Measurements from ENCODE around the gene STXBP2.

DNA sequence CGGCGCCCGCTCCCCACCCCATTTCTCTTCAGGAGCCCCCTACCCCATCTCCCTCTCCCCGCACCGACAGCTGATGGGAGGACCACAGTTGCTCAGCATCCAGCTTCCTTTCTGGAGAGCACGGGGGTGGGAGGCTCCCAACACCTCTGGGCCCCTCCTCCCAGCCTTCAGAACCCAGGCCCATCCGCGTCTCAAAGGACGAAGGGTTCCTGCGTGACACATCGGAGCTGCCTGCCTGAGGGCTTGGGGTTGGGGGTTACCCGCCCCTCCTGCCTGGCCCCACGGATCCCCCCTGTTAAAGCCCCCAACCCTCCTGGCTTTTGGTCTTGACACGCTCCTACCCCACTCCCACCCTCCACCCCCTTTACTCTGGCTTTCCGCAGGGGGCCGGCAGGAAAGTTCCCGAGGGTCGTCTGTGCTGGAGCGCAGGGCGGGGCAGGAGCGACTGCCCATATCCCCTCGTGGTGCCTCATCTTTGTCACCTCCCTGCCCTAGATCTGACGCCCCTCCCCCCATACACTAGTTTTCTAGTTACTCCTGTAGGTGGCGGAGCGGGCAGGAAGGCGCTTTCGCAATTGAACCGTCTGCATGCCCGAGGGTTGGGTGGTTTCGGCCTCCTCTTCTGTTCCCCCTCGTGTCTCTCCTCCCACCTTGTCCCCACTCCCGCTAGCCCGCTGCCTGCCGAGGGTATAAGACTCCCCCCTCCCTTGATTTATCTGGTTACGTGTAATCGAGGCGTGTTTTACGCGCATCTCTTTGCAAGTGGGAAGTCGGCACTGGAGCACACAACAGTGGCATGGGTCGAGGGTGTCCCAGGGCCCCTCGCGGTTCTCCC, 44.6 kb downstream of the STXBP2 start:
- no peak for TF ChIP-seq POLR2AphosphoS5 (IDR thresholded peaks at IDR 0.05; ENCODE audit: borderline replicate concordance, low read depth, low read length)
- TF ChIP-seq EZH2 (IDR thresholded peaks at IDR 0.05): no peak
